B cell (primary cell): ENCODE results near the gene ATXN1. TPM values are rescaled to one million over a fixed set of nuclear protein-coding genes. Genes with fewer than 3 reads are reported as not detected.

Source experiments
- ATAC-seq: fragments of 200-7000 bp; cut with Tn5 transposase; one replicate; pipeline ENCODE4 v1.10.0; 2021; ENCODE audit warnings: low read depth, mild to moderate bottlenecking, moderate number of reproducible peaks, moderate library complexity
- CTCF ChIA-PET: fragments of 350-600 bp; sonication (Branson Sonifier 250); formaldehyde crosslinking; loops from one replicate; lab custom pipeline; 2021; ENCODE audit warnings: antibody characterized with exemption, inconsistent platforms; lab: Charles Lee
- POLR2A ChIA-PET: fragments of 350-600 bp; sonication (Branson Sonifier 250); formaldehyde crosslinking; loops from one replicate; lab custom pipeline; 2021; ENCODE audit warnings: antibody characterized with exemption; lab: Charles Lee
- DNase-seq: peaks from one replicate; pipeline ENCODE4 v3.0.0; 2013
- H2AFZ ChIP-seq: 2 replicates; pipeline ENCODE4 v1.6.1; 2012; ENCODE audit warnings: mild to moderate bottlenecking, low read depth, low read length; ENCODE audit not compliant: insufficient read depth, poor library complexity, severe bottlenecking
- H3K27ac ChIP-seq, 2 donors: 1 replicate in 1 of 2; 2 replicates in 1 of 2; pipeline ENCODE4 v1.5.1; 2012 to 2013; ENCODE audit warnings: low read length in 2 of 2, mild to moderate bottlenecking in 2 of 2, moderate library complexity in 1 of 2
- H3K27me3 ChIP-seq, 4 experiments: fragments of 200-600 bp in 1 of 4; sonication (generic) in 1 of 4; replicated peaks in 1 of 4; 1 replicate in 2 of 4; 2 replicates in 2 of 4; pipeline versions ENCODE4 v1.6.1 to v1.7.0; 2013 to 2016; ENCODE audit warnings: low read length in 3 of 4, mild to moderate bottlenecking in 2 of 4, mixed read lengths in 1 of 4, moderate library complexity in 1 of 4; ENCODE audit not compliant: insufficient read depth in 4 of 4, control insufficient read depth in 3 of 4; ENCODE audit errors: control extremely low read depth in 1 of 4
- H3K36me3 ChIP-seq, 2 experiments: replicated peaks in 1 of 2; 1 replicate in 1 of 2; 2 replicates in 1 of 2; pipeline versions ENCODE4 v1.6.1 to v1.7.1; 2013; ENCODE audit warnings: low read length in 1 of 2; ENCODE audit not compliant: insufficient read depth in 2 of 2, control insufficient read depth in 1 of 2; ENCODE audit errors: control extremely low read depth in 1 of 2, extremely low read depth in 1 of 2
- H3K4me1 ChIP-seq, 2 donors: fragments of 200-600 bp in 1 of 2; sonication (generic) in 1 of 2; 1 replicate in 1 of 2; 2 replicates in 1 of 2; pipeline versions ENCODE4 v1.5.1 to v1.6.1; 2013 to 2017; ENCODE audit warnings: low read length in 2 of 2; ENCODE audit not compliant: control insufficient read depth in 2 of 2, insufficient read depth in 2 of 2
- H3K4me2 ChIP-seq: replicated peaks from 2 replicates; pipeline ENCODE3; 2012; ENCODE audit warnings: mild to moderate bottlenecking, low read depth, low read length; ENCODE audit not compliant: poor library complexity, severe bottlenecking
- H3K4me3 ChIP-seq, 5 experiments: fragments of 200-600 bp in 1 of 5; sonication (generic) in 1 of 5; 1 replicate in 3 of 5; 2 replicates in 2 of 5; pipeline versions ENCODE4 v1.5.1 to v1.7.0; 2011 to 2016; ENCODE audit warnings: low read length in 4 of 5, mild to moderate bottlenecking in 4 of 5, low read depth in 2 of 5, control low read depth in 1 of 5, moderate library complexity in 1 of 5; ENCODE audit not compliant: insufficient read depth in 1 of 5; ENCODE audit errors: control extremely low read depth in 1 of 5, extremely low read depth in 1 of 5
- H3K79me2 ChIP-seq: fragments of 200-600 bp; sonication (generic); one replicate; pipeline ENCODE4 v1.6.0; 2016; ENCODE audit warnings: low read length; ENCODE audit not compliant: control insufficient read depth, insufficient read depth
- H3K9ac ChIP-seq: fragments of 200-600 bp; sonication (generic); 2 replicates; pipeline ENCODE4 v1.6.1; 2017; ENCODE audit warnings: mild to moderate bottlenecking, low read length, moderate library complexity
- H3K9me3 ChIP-seq, 3 donors: one replicate each; pipeline versions ENCODE4 v1.6.1 to v1.7.1; 2013; ENCODE audit warnings: low read length in 2 of 3; ENCODE audit not compliant: control insufficient read depth in 2 of 3, insufficient read depth in 1 of 3; ENCODE audit errors: control extremely low read depth in 1 of 3
- H4K20me1 ChIP-seq: 2 replicates; pipeline ENCODE4 v1.6.0; 2012; ENCODE audit warnings: mild to moderate bottlenecking, low read length; ENCODE audit not compliant: insufficient read depth, control insufficient read depth, poor library complexity, severe bottlenecking
- H3K27ac Mint-ChIP-seq: one replicate; pipeline ENCODE4 v1.8.0; 2021; ENCODE audit warnings: mixed read lengths
- H3K27me3 Mint-ChIP-seq: one replicate; pipeline ENCODE4 v1.8.0; 2021; ENCODE audit warnings: mixed read lengths
- H3K4me1 Mint-ChIP-seq: one replicate; pipeline ENCODE4 v1.8.0; 2021; ENCODE audit warnings: mixed read lengths
- H3K4me3 Mint-ChIP-seq: one replicate; pipeline ENCODE4 v1.8.0; 2021; ENCODE audit warnings: mixed read lengths
- H3K9me3 Mint-ChIP-seq: one replicate; pipeline ENCODE4 v1.8.0; 2022; ENCODE audit warnings: mixed read lengths; ENCODE audit not compliant: insufficient read depth
- CTCF ChIP-seq: fragments of 200-600 bp; IDR thresholded peaks from one replicate; pipeline ENCODE4 v1.8.0; 2022; ENCODE audit warnings: antibody characterized with exemption, mild to moderate bottlenecking
- EZH2 ChIP-seq: IDR thresholded peaks from 2 replicates; pipeline ENCODE4 v1.6.1; 2012; ENCODE audit warnings: borderline replicate concordance, low read depth, mild to moderate bottlenecking, moderate library complexity, low read length; ENCODE audit not compliant: insufficient read depth, poor library complexity, severe bottlenecking
- WGBS: methylation state at CpG from one replicate; pipeline ENCODE4 v1.1.5; 2013; ENCODE audit warnings: missing lambda C conversion rate; ENCODE audit not compliant: insufficient coverage; 5-methylcytosine and 5-hydroxymethylcytosine counted together
- intact Hi-C: fragments of 100-400 bp; cut with micrococcal nuclease; formaldehyde crosslinking; loops from one replicate; pipeline ENCODE4 v1.10.0; 2022
- polyA plus RNA-seq: library from polyadenylated mRNA; depleted of rRNA; stranded (reverse); fragments of >200 nt; gene quantifications from 2 replicates; pipeline ENCODE4 v1.2.3, GENCODE V29; 2012
- total RNA-seq, 2 donors: library from RNA; stranded (reverse); fragments of 120-200 nt in 1 of 2; gene quantifications; 1 replicate in 1 of 2; 2 replicates in 1 of 2; pipeline versions ENCODE4 v1.2.3 to v1.2.4, GENCODE V29; 2013 to 2022

Gene ATXN1
- total and polyA plus RNA-seq, 2 donors (not counting 1 experiment from before 2014, with no cell fraction given), result 5.7 to 63.8 TPM

GRCh38 chr6:16544521-16544920 lies 216.7 kb downstream of the ATXN1 start:
- Histone ChIP-seq H3K9me3 (no peaks in the 10 kb centered on the region), H3K4me2 (no peak overlapping the region), H3K4me1 (no peaks in the 10 kb centered on the region), H3K9ac (no peak overlapping the region), H3K36me3 (no peaks in the 10 kb centered on the region), H2AFZ (no peak overlapping the region), H3K27me3 (no peaks in the 10 kb centered on the region), H3K79me2 (no peaks in the 10 kb centered on the region), H3K4me3 (no peak overlapping the region), H3K27ac (no peak overlapping the region), H4K20me1 (no peaks in the 10 kb centered on the region)
- TF ChIP-seq CTCF, result no peak
- TF ChIP-seq EZH2, result no peak
- intact Hi-C loops, result no loop called here
- WGBS, result 91% methylated on average over 4 of the region's 7 CpGs
- Mint-ChIP-seq H3K27ac (no peak overlapping the region), H3K4me3 (no peak overlapping the region), H3K27me3 (no peaks in the 10 kb centered on the region), H3K4me1 (peaks cover 3% of the 10 kb centered on the region), H3K9me3 (no peaks in the 10 kb centered on the region)
- CTCF ChIA-PET, result no interaction called here
- POLR2A ChIA-PET, result no interaction called here
- DNase-seq, result no peak
- no peak for ATAC-seq

GRCh38 chr6:16544006-16544405 lies 217.3 kb downstream of the ATXN1 start:
- intact Hi-C loops, result no loop called here
- no peak overlapping the region for H3K4me2 ChIP-seq
- WGBS, result 95% methylated on average over 8 of the region's 11 CpGs
- ATAC-seq, result no peak
- H3K27me3 ChIP-seq, result no peaks in the 10 kb centered on the region
- H3K4me3 ChIP-seq, result no peak overlapping the region
- TF ChIP-seq CTCF (no peak), EZH2 (no peak)
- H2AFZ ChIP-seq, result no peak overlapping the region
- no peak overlapping the region for H3K27ac ChIP-seq
- Mint-ChIP-seq H3K4me3 (no peak overlapping the region), H3K4me1 (peaks cover 3% of the 10 kb centered on the region), H3K27ac (no peak overlapping the region), H3K27me3 (peaks cover under 1% of the 10 kb centered on the region), H3K9me3 (no peaks in the 10 kb centered on the region)
- H4K20me1 ChIP-seq, result no peaks in the 10 kb centered on the region
- no peaks in the 10 kb centered on the region for H3K9me3 ChIP-seq
- H3K9ac ChIP-seq, result no peak overlapping the region
- H3K36me3 ChIP-seq, result no peaks in the 10 kb centered on the region
- no peak for DNase-seq
- H3K79me2 ChIP-seq, result no peaks in the 10 kb centered on the region
- ChIA-PET POLR2A (no interaction called here), CTCF (no interaction called here)
- H3K4me1 ChIP-seq, result no peaks in the 10 kb centered on the region
